Endothelial cell (in vitro differentiated cells): ENCODE results near the gene SSUH2. TPM values are rescaled to one million over a fixed set of nuclear protein-coding genes. Genes with fewer than 3 reads are reported as not detected.

ENCODE experiments used
- DNase-seq: peaks from one replicate; pipeline ENCODE4 v3.0.0; 2021; ENCODE audit warnings: low spot score
- H3K27ac Mint-ChIP-seq: one replicate; pipeline ENCODE4 v1.8.0; 2021; ENCODE audit warnings: mixed read lengths, inconsistent platforms; ENCODE audit not compliant: unreplicated experiment
- H3K27me3 Mint-ChIP-seq: one replicate; pipeline ENCODE4 v1.8.0; 2021; ENCODE audit warnings: mild to moderate bottlenecking, moderate library complexity, mixed read lengths, inconsistent platforms; ENCODE audit not compliant: unreplicated experiment
- H3K36me3 Mint-ChIP-seq: one replicate; pipeline ENCODE4 v1.8.0; 2021; ENCODE audit warnings: mild to moderate bottlenecking, low read depth, mixed read lengths, inconsistent platforms; ENCODE audit not compliant: unreplicated experiment
- H3K4me1 Mint-ChIP-seq: one replicate; pipeline ENCODE4 v1.8.0; 2021; ENCODE audit warnings: mild to moderate bottlenecking, mixed read lengths, inconsistent platforms; ENCODE audit not compliant: unreplicated experiment
- H3K4me3 Mint-ChIP-seq: one replicate; pipeline ENCODE4 v1.8.0; 2021; ENCODE audit warnings: mild to moderate bottlenecking, mixed read lengths, inconsistent platforms; ENCODE audit not compliant: unreplicated experiment
- H3K9me3 Mint-ChIP-seq: one replicate; pipeline ENCODE4 v1.8.0; 2021; ENCODE audit warnings: mixed read lengths, inconsistent platforms; ENCODE audit not compliant: unreplicated experiment
- total RNA-seq: library from RNA; stranded (reverse); fragmentation: NEBNext Ultra II Directional; extraction: Animal tissue kit (Norgen Biotek cat#: 25700); gene quantifications from one replicate; pipeline ENCODE4 v1.2.1, GENCODE V29; 2021; ENCODE audit not compliant: unreplicated experiment
- TF ChIP-seq, protein P1 (sequence below): fragments of 200-600 bp; sonication (generic); IDR thresholded peaks from one replicate; pipeline ENCODE4 v1.5.0; 2021; ENCODE audit warnings: antibody characterized with exemption; ENCODE audit not compliant: unreplicated experiment

The SSUH2 gene
- total RNA-seq, 1 donor from 2014 or later = 0.21 TPM

DNA sequence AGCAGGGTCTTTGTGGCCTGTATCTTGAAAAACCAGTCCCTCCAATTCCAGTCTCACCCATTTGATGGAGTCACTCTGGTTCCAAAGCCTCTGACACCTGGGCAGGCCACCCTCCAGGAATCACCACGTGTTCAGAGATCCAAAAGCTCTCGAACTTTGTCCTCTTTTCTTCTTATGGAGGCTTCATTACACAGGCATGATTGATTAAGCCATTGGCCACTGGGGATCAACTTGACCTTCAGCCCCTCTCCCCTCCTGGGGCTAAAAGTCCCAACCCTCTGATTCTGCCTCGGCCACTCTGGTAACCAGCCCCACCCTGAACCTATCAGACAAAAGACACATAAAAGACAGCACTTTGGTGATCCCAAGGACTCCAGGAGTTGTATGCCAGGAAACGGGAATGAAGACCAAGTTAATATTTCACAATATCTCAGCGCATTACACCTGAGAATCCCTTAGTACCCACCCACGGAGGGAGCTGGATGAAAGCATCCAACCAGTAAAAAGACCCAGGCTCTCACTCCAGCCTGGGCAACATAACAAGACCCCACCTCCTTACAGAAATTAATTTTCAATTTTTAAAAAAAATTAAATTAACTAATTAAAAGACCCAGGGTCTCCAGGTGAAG, 23.0 kb upstream of the SSUH2 start:
- no peaks in the 10 kb centered on the region for H3K36me3 Mint-ChIP-seq
- no peak overlapping the region for H3K27ac Mint-ChIP-seq
- H3K4me1 Mint-ChIP-seq = peaks cover 16% of the 10 kb centered on the region
- no peaks in the 10 kb centered on the region for H3K9me3 Mint-ChIP-seq
- DNase-seq = no peak
- no peaks in the 10 kb centered on the region for H3K27me3 Mint-ChIP-seq
- TF ChIP-seq, protein P1, sequence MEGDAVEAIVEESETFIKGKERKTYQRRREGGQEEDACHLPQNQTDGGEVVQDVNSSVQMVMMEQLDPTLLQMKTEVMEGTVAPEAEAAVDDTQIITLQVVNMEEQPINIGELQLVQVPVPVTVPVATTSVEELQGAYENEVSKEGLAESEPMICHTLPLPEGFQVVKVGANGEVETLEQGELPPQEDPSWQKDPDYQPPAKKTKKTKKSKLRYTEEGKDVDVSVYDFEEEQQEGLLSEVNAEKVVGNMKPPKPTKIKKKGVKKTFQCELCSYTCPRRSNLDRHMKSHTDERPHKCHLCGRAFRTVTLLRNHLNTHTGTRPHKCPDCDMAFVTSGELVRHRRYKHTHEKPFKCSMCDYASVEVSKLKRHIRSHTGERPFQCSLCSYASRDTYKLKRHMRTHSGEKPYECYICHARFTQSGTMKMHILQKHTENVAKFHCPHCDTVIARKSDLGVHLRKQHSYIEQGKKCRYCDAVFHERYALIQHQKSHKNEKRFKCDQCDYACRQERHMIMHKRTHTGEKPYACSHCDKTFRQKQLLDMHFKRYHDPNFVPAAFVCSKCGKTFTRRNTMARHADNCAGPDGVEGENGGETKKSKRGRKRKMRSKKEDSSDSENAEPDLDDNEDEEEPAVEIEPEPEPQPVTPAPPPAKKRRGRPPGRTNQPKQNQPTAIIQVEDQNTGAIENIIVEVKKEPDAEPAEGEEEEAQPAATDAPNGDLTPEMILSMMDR = no peak
- H3K4me3 Mint-ChIP-seq = no peak overlapping the region

DNA sequence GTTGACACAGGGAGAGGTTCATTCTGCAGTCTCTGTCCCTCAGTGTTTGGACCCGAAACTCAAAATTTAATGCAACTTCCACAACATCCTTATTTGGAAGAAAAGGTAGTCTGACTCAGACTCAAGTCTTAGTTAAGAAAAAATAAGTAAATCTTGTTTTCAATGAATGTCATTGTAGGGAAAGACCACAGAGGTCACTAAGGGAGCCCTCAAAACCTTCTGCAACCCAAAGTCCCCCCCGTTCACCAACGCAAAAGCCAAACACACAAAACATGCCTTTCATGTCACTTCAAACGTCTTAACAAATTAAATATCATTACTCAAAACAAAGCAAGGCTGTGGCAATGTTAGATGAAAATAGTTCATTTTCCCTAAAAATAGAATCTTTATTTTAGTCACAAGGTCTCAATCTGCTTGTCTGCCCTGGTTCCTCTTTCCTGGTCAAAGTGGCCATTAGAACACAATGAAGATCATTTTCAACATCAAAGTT, 20.9 kb upstream of the SSUH2 start:
- H3K4me3 Mint-ChIP-seq = no peak overlapping the region
- no peaks in the 10 kb centered on the region for H3K36me3 Mint-ChIP-seq
- no peaks in the 10 kb centered on the region for H3K9me3 Mint-ChIP-seq
- no peak for DNase-seq
- H3K4me1 Mint-ChIP-seq = peaks cover 19% of the 10 kb centered on the region
- TF ChIP-seq, protein P1 = no peak
- H3K27ac Mint-ChIP-seq = no peak overlapping the region
- no peaks in the 10 kb centered on the region for H3K27me3 Mint-ChIP-seq

DNA sequence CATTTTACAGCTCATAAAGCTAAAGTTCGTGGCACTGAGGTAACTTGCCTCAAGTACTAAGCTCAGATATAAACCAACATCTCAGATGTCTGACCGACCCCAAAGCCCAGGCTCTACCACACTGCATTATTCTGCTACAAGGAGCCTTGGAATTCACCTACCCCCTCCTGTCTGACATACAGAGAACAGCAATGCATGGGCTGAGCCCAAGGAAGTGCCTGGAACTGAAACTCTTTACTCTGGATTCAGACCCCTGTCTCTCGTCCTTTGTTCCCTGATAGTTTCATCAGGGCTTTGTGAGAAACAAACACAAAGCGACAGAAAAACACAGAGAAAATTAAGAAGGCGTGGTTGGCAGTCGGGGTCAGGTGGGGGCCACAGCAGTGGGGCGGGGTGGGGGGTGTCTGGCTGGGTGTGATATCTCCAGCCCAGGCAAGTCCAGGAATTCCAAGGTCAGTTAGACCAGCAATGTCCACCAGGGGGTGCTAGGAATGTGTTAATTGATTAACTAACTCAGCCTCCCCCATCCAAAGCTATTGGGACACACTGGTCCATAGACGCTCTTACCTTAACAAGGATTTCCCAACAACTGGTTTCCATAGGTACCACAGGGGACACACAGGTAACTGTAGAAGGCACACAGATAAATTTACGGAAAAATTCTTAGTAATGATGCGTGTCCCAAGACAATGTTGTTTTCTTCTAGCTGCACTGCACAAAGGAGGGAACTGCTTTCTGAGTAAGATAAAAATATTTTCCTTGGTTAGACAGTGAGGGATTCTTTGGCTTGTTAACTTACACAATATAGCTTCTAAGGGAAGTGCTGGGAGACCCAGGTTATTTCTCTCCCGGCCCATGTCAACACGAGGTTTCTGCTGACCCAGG, 18.8 kb upstream of the SSUH2 start:
- TF ChIP-seq, protein P1 = peak; percentile 81
- Mint-ChIP-seq H3K36me3 (no peaks in the 10 kb centered on the region), H3K9me3 (no peaks in the 10 kb centered on the region), H3K27me3 (peaks cover 5% of the 10 kb centered on the region), H3K27ac (no peak overlapping the region), H3K4me3 (no peak overlapping the region), H3K4me1 (peaks cover 9% of the 10 kb centered on the region)
- DNase-seq = peak; percentile 82

DNA sequence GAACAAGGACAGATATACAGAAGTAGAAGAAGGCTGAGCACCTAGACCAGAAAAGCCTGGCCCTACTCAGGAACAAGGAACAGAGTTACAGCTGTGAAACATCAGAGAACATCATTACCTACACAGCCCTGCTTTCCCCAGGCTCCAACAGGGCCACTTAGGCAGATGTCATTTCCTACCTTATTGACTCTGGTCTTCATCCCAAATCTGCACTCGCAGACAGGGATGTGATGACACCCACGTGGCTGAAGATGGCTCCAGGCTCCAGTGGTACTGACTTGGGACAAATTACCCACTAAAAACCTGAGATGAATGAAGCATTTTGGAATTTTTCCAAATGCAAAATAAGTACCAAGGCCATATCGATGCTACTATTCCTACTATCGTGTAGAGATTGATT, 18.0 kb upstream of the SSUH2 start:
- Mint-ChIP-seq H3K9me3 (no peaks in the 10 kb centered on the region), H3K36me3 (no peaks in the 10 kb centered on the region), H3K4me1 (peaks cover 6% of the 10 kb centered on the region), H3K27ac (no peak overlapping the region), H3K4me3 (no peak overlapping the region), H3K27me3 (peaks cover 5% of the 10 kb centered on the region)
- TF ChIP-seq, protein P1 = no peak
- no peak for DNase-seq
